ENCODE data around the gene SMCO2.

The SMCO2 gene

DNA sequence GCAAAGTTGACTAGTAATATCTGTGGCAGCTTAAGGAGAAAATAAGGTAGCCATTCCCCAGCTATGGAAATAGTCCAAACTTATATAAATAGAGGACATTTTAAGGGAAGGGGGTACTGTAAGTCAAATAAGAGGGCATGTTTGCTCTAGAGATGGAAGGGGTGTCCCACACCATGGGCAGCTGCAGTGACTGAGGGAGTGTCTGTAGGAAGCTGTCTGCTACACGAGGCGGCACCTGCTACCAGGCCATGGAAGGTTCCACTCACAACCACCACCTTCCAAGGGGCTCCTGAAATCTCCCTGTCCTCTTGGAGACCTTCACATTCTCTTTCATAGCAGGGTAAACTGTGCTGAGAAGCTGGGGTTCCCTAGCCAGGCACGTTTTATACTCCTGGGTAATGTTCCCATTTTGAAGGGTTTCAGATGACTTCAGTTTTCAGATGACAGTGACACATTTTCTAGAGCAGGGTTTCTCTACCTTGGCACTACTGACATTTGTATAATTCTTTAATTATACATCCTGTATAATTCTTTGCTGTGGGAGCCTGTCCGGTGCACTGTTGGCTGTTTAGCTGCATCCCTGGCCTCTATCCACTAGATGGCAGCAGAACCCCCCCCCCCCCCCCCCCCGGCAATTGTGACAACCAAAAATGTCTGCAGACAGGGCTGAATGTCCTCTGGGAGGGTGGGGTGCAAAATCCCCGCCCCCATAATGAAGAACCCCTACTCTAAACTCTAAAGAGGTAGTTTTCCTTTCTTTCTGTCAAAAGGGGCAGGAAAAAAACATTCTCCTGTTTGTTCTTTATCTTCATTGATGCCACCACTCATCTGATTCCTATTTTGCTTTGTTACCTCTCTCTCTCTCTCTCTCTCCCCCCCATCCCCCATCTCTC is 11.6 kb upstream of the SMCO2 start:
- DNase-seq (ENCODE audit: low spot score in 2 of 2) (no peak), ATAC-seq (replicated peaks; ENCODE audit: extremely low read depth, poor library complexity, severe bottlenecking) (peak; percentile 40)
- Mint-ChIP-seq H3K4me1 (no peaks in the 10 kb centered on the region), H3K36me3 (ENCODE audit: insufficient read depth) (no peaks in the 10 kb centered on the region), H3K27ac (ENCODE audit: low read depth) (no peak overlapping the region), H3K27me3 (peaks cover 53% of the 10 kb centered on the region), H3K9me3 (no peaks in the 10 kb centered on the region), H3K4me3 (no peak overlapping the region)

DNA sequence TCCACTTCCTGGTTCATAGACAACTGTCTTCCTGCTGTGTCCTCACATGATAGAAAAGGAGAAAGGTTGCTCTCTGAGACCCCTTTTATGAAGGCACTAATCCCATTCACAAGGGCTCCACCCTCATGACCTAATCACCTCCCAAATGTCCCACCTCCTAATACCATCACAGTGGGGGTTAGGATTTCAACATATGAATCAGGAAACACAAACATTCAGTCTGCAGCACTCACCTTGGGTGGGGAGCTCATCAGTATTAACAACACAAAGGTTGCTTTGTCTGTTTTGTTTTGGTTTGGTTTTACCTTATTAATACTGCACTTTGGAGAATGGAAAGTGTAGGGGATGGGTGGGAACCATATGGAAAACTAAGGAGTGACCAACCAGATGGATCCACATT is 10.5 kb upstream of the SMCO2 start:
- ATAC-seq (replicated peaks; ENCODE audit: extremely low read depth, poor library complexity, severe bottlenecking) (no peak), DNase-seq (ENCODE audit: low spot score in 2 of 2) (no peak)
- H3K4me1 Mint-ChIP-seq, result no peaks in the 10 kb centered on the region
- no peak overlapping the region for H3K27ac Mint-ChIP-seq (ENCODE audit: low read depth)
- no peaks in the 10 kb centered on the region for H3K9me3 Mint-ChIP-seq
- H3K27me3 Mint-ChIP-seq, result peaks cover 51% of the 10 kb centered on the region
- no peaks in the 10 kb centered on the region for H3K36me3 Mint-ChIP-seq (ENCODE audit: insufficient read depth)
- no peak overlapping the region for H3K4me3 Mint-ChIP-seq

DNA sequence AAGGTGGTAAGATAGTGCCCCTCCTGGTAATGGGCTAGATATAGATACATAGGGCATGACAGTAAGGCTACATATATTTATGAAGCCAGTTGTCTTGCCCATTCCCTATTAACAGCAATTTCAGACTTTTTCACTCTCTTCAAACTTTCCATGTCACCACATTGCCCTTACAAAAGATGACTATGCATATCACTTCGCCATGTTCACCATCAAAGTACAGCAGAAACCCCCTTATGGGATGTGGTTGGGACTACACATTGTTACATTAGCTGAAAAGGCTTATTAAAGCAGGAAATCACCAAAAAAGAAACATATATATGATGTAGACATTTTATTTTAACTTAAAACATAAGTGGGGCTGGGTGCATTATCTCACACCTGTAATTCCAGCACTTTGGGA is 9.8 kb upstream of the SMCO2 start:
- H3K36me3 Mint-ChIP-seq (ENCODE audit: insufficient read depth), result no peaks in the 10 kb centered on the region
- no peak overlapping the region for H3K27ac Mint-ChIP-seq (ENCODE audit: low read depth)
- H3K4me1 Mint-ChIP-seq, result no peaks in the 10 kb centered on the region
- H3K4me3 Mint-ChIP-seq, result no peak overlapping the region
- H3K27me3 Mint-ChIP-seq, result peaks cover 43% of the 10 kb centered on the region
- DNase-seq (ENCODE audit: low spot score in 2 of 2) (no peak), ATAC-seq (replicated peaks; ENCODE audit: extremely low read depth, poor library complexity, severe bottlenecking) (no peak)
- no peaks in the 10 kb centered on the region for H3K9me3 Mint-ChIP-seq

DNA sequence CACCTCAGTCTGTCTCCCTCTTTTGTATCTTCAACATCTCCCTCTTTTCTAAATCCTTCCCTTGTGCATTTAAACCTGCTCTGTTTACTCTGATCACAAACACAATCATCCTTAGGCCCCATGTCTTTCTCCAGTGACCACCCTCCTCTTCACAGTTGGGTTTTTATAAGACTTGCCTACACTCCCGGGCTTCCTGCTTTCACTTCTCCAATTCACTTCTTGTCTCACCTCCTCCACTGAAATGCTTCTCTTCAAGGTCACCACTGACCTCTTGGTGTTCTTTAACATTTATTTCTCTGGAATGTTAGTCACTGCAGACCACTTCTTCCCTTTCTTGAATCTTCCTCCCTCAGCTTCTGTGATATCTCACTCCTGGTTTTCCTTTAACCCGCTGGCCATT is 8.7 kb upstream of the SMCO2 start:
- Mint-ChIP-seq H3K4me1 (no peaks in the 10 kb centered on the region), H3K4me3 (no peak overlapping the region), H3K27me3 (peaks cover 35% of the 10 kb centered on the region), H3K27ac (ENCODE audit: low read depth) (no peak overlapping the region), H3K36me3 (ENCODE audit: insufficient read depth) (no peaks in the 10 kb centered on the region), H3K9me3 (no peaks in the 10 kb centered on the region)
- no peak for ATAC-seq (replicated peaks; ENCODE audit: extremely low read depth, poor library complexity, severe bottlenecking)
- no peak for DNase-seq (ENCODE audit: low spot score in 2 of 2)

DNA sequence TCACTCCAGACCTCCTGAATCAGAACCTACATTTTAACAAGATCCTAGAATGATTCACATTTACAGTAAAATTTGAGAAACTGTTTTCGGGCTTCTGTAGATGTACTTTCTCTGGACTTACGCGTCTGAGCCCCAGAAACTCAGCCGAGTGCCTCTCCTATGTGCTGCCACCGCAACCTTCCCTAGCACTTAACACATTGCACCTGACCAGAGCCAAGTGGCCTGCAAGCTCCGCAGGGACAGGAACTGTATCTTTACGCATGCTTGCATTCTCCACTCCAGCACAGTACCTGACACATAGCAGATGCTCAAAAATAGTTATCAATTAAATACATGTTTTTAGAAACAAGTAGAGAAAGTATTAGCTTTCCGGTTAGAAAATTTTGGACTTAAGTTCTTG is 1.2 kb downstream of the SMCO2 start:
- Mint-ChIP-seq H3K4me1 (no peaks in the 10 kb centered on the region), H3K4me3 (no peak overlapping the region), H3K9me3 (peaks cover 9% of the 10 kb centered on the region), H3K36me3 (ENCODE audit: insufficient read depth) (no peaks in the 10 kb centered on the region), H3K27me3 (peaks cover 29% of the 10 kb centered on the region), H3K27ac (ENCODE audit: low read depth) (no peak overlapping the region)
- DNase-seq (ENCODE audit: low spot score in 2 of 2), result no peak
- no peak for ATAC-seq (replicated peaks; ENCODE audit: extremely low read depth, poor library complexity, severe bottlenecking)

DNA sequence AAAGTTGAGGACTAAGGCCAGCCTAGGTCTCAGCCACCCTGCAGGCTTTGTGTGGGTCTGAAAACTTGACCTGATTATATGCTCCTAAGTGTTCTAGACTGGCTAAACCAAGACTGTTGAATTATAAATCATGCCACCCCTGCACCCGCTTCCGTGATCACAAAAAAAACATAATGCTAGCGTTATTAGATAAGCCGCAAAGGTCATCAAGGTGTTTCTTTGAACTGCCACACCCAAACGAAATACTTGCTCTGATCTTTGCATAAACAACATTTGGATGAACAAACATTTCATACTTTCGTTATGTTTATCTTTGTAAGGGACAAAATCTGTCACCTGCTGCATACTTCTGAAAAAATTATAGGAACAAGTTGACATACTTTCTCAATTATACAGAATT is 2.5 kb downstream of the SMCO2 start:
- H3K27me3 Mint-ChIP-seq, result peaks cover 41% of the 10 kb centered on the region
- H3K27ac Mint-ChIP-seq (ENCODE audit: low read depth), result no peak overlapping the region
- no peak for DNase-seq (ENCODE audit: low spot score in 2 of 2)
- H3K4me3 Mint-ChIP-seq, result no peak overlapping the region
- H3K9me3 Mint-ChIP-seq, result peaks cover 9% of the 10 kb centered on the region
- H3K36me3 Mint-ChIP-seq (ENCODE audit: insufficient read depth), result no peaks in the 10 kb centered on the region
- no peak for ATAC-seq (replicated peaks; ENCODE audit: extremely low read depth, poor library complexity, severe bottlenecking)
- H3K4me1 Mint-ChIP-seq, result no peaks in the 10 kb centered on the region

DNA sequence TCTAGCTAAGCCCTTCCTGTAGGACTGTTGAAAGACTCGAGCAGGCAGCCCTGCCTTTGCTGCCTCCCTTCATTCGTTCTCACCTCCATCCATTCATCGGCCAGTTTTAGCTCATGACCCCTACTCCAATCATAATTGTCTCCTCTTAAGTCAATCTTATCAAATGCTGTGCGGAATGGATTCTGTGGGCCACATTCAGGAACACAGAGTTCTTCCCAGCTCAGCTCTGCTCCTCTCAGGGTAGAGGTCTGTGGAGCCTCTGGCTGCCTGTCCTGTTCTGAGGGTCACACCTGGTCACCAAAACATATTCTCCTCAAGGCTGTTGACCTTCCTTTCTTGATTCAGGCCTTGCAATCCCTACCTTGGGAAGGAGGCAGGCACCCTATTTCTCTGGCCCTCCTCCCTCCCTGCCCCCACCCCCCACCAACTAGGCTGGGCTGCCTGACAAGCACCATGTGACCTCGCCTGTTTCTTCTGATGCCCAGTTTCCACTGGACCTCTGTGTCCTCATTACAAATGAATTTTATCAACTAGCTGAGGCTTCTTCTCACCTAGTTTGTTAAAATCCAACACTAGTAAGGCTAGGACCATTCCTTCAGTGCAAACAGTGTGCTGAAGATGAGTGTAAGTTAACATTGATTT is 3.5 kb downstream of the SMCO2 start:
- no peaks in the 10 kb centered on the region for H3K4me1 Mint-ChIP-seq
- H3K9me3 Mint-ChIP-seq, result peaks cover 9% of the 10 kb centered on the region
- H3K4me3 Mint-ChIP-seq, result no peak overlapping the region
- no peak overlapping the region for H3K27ac Mint-ChIP-seq (ENCODE audit: low read depth)
- peaks cover 50% of the 10 kb centered on the region for H3K27me3 Mint-ChIP-seq
- ATAC-seq (replicated peaks; ENCODE audit: extremely low read depth, poor library complexity, severe bottlenecking), result no peak
- no peaks in the 10 kb centered on the region for H3K36me3 Mint-ChIP-seq (ENCODE audit: insufficient read depth)
- DNase-seq (ENCODE audit: low spot score in 2 of 2), result no peak

DNA sequence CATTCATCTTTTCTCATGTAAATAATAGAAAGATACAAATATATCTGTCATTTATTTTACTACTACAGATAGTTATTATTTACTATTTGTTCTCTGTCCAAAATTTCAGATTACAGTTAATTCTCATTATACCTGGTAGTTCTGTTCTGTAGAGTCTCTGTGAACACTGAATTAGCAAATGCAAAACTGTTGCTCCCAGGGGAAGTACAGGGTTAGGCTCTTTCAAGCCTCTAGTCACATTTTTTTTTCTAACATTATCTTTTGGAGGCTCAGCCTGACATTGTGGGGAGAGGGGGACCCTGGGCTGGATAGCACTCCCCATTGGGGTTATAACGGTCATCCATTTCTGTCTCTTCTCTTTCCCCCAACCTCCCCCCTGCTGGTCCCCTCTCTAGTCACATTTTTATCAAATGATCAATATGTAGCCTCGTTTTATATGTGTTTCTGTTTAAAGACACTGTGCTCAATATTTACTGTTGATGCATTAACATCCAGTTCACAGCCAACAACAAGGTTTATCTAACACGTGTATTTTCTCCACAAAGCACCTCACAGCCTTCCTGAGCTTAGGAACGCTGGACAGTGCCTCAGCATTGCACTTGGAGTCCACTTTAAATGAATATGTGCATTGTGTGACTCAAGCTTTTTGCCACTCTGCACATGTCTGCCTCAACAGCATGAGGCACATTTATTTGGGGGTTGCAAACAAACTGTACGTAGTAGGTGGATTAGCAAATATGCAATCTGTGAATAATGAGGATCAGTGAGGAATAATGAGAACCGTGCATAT is 4.7 kb downstream of the SMCO2 start:
- ATAC-seq (replicated peaks; ENCODE audit: extremely low read depth, poor library complexity, severe bottlenecking) (no peak), DNase-seq (ENCODE audit: low spot score in 2 of 2) (no peak)
- H3K36me3 Mint-ChIP-seq (ENCODE audit: insufficient read depth), result no peaks in the 10 kb centered on the region
- no peak overlapping the region for H3K27ac Mint-ChIP-seq (ENCODE audit: low read depth)
- H3K27me3 Mint-ChIP-seq, result peaks cover 59% of the 10 kb centered on the region
- H3K9me3 Mint-ChIP-seq, result peaks cover 5% of the 10 kb centered on the region
- no peaks in the 10 kb centered on the region for H3K4me1 Mint-ChIP-seq
- H3K4me3 Mint-ChIP-seq, result no peak overlapping the region

DNA sequence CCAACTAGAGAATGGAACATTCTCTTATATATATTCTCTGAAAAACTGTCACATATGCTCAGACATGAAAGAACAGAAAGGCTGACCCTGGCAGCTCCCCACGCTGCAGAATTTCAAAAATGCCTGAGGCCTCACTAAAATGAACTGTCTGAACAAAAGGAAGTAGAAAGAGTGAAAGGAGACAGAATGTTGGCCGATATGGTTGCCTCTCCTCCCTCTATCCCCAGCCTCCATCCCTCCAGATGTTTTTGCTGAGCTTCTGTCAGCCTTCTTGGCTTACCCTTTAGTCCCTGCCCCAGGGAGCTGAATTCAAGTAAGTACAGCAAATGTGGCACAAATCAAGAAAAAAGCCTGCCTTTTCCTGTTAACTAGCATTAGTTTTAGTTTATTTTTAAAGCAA is 6.9 kb downstream of the SMCO2 start:
- Mint-ChIP-seq H3K27me3 (peaks cover 59% of the 10 kb centered on the region), H3K36me3 (ENCODE audit: insufficient read depth) (no peaks in the 10 kb centered on the region), H3K4me1 (no peaks in the 10 kb centered on the region), H3K27ac (ENCODE audit: low read depth) (no peak overlapping the region), H3K4me3 (no peak overlapping the region), H3K9me3 (no peaks in the 10 kb centered on the region)
- ATAC-seq (replicated peaks; ENCODE audit: extremely low read depth, poor library complexity, severe bottlenecking), result no peak
- DNase-seq (ENCODE audit: low spot score in 2 of 2), result no peak

DNA sequence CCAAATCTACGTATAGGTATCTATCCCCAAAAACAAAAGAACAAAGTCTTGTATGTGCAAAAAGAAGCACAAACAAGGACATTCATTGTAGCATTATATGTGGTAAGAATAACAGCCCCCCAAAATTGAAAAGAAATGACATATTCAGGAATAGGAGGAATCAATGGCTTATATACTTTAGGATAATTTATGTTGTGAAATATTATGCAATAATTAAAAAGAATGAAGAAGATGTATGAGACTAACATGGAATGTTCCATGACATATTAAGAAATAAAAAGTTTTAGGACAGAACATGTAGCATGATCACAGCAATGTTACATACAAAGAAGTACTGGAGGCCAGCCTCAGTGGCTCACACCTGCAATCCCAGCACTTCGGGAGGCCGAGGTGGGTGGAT is 9.1 kb downstream of the SMCO2 start:
- peaks cover 56% of the 10 kb centered on the region for H3K27me3 Mint-ChIP-seq
- H3K4me3 Mint-ChIP-seq, result no peak overlapping the region
- no peak for ATAC-seq (replicated peaks; ENCODE audit: extremely low read depth, poor library complexity, severe bottlenecking)
- no peaks in the 10 kb centered on the region for H3K36me3 Mint-ChIP-seq (ENCODE audit: insufficient read depth)
- no peak for DNase-seq (ENCODE audit: low spot score in 2 of 2)
- H3K27ac Mint-ChIP-seq (ENCODE audit: low read depth), result no peak overlapping the region
- H3K9me3 Mint-ChIP-seq, result no peaks in the 10 kb centered on the region
- H3K4me1 Mint-ChIP-seq, result no peaks in the 10 kb centered on the region

DNA sequence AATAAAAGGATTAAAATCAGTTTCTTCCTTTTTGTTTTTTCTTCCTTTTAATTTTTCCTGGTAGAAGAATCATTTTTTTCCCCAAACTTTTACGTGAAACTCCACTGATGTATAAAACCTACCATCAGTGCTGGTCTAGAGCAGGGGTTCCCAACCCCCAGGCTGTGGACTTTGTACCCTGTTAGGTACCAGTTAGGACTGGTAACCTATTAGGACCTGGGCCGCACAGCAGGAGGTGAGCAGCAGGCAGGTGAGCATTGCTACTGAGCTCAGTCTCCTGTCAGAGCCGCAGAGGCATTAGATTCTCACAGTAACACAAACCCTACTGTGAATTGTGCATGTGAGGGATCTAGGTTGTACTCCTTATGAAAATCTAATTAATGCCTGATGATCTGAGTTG is 10.1 kb downstream of the SMCO2 start:
- no peaks in the 10 kb centered on the region for H3K9me3 Mint-ChIP-seq
- no peaks in the 10 kb centered on the region for H3K4me1 Mint-ChIP-seq
- DNase-seq (ENCODE audit: low spot score in 2 of 2), result no peak
- no peak overlapping the region for H3K4me3 Mint-ChIP-seq
- H3K36me3 Mint-ChIP-seq (ENCODE audit: insufficient read depth), result no peaks in the 10 kb centered on the region
- peaks cover 58% of the 10 kb centered on the region for H3K27me3 Mint-ChIP-seq
- no peak overlapping the region for H3K27ac Mint-ChIP-seq (ENCODE audit: low read depth)
- no peak for ATAC-seq (replicated peaks; ENCODE audit: extremely low read depth, poor library complexity, severe bottlenecking)

DNA sequence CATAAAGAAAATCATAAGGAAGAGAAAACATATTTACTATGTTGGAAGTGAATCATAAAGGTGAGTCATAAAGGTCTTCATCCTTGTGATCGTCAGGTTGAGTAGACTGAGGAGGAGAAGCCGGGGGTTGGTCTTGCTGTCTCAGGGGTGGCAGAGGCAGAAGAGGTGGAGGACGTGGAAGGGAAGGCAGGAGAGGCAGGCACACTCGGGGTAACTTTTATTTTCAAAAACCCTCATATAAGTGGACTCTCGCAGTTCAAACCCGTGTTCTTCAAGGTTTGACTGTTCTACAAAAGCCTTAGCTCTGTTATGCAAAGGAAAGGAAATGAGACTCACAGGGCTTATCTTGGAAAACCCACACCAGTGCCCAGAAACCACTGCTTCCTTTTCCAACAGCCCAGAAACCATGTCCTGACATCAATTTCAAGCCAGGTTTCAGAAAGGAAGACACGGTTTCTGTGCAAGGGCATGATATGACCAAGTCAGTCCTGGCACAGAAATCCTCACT is 14.0 kb downstream of the SMCO2 start:
- no peaks in the 10 kb centered on the region for H3K36me3 Mint-ChIP-seq (ENCODE audit: insufficient read depth)
- H3K27ac Mint-ChIP-seq (ENCODE audit: low read depth), result no peak overlapping the region
- no peak for DNase-seq (ENCODE audit: low spot score in 2 of 2)
- H3K4me1 Mint-ChIP-seq, result peaks cover 5% of the 10 kb centered on the region
- H3K9me3 Mint-ChIP-seq, result no peaks in the 10 kb centered on the region
- no peak for ATAC-seq (replicated peaks; ENCODE audit: extremely low read depth, poor library complexity, severe bottlenecking)
- H3K27me3 Mint-ChIP-seq, result peaks cover 49% of the 10 kb centered on the region
- H3K4me3 Mint-ChIP-seq, result no peak overlapping the region
